ENCODE results near the gene METTL26.

METTL26 gene

DNA sequence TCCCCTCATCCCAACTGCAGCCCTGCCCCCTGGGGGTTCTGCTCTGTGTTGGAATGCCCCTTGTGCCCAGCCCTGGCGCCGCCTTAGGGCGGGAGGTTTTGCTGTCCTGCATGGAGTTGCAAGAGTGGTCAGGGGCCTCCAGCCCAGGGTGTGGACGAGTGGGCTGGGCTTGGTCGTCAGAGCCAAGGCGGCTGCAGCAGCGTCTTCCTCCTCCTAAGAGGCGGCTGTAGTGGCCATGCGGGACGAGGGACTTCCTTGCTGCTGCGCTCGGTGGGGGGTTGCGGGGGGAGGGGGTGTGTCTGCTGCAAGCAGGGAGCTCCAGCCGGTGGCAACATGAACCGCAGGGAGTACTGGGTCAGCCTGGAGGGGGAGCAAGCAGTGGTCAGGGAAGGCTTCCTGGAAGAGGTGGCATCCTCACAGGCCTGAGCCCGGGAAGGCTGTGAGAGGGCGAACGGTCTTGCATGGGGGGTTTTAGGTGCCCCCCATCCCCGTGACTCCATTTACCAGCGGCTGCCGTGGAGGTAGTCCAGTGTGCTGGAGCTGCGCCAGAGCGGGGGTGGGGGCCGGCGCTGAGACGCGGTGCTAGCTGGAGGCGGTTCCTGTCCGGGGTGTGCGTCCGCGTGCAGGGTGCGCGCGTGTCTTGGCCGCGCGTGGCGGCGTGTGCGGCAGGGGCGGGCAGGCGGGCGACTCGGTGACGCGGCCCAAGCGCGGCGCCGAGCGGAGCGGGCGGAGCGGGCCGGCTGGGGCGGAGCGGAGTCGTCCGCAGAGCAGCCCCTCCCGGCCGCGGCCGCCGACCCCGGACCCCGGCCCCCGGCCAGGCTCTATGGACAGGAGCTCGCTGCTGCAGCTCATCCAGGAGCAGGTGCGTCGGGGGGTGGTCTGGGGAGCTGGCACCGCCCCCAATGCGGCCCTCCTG lies 39.1 kb upstream of the METTL26 start, which contains the start of gene RHBDL1:
RHBDL1 (plus strand) TSS at position 704 of the 916 bp plus-strand sequence; CDS start at position 824, 120 bp downstream.
- no peak for DNase-seq

- no peak for DNase-seq
Measured at GRCh38 chr16:674214-674881, 38.2 kb upstream of the METTL26 start.

GRCh38 chr16:673399-673991 lies 37.4 kb upstream of the METTL26 start:
- no peak for DNase-seq

DNA sequence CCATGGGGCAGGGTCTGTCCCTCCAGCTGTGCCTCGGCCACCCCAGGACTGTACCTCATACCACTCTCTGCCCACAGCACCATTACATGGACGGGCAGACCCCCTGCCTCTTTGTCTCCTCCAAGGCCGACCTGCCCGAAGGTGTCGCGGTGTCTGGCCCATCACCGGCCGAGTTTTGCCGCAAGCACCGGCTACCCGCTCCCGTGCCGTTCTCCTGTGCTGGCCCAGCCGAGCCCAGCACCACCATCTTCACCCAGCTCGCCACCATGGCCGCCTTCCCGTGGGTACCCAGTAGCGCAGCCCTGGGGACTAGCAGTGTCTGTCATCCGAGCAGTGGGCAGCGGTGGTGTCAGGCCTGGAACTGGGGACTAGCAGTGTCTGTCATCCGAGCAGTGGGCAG lies 36.7 kb upstream of the METTL26 start:
- DNase-seq = no peak

GRCh38 chr16:672371-672770 lies 36.3 kb upstream of the METTL26 start:
- DNase-seq = no peak

DNA sequence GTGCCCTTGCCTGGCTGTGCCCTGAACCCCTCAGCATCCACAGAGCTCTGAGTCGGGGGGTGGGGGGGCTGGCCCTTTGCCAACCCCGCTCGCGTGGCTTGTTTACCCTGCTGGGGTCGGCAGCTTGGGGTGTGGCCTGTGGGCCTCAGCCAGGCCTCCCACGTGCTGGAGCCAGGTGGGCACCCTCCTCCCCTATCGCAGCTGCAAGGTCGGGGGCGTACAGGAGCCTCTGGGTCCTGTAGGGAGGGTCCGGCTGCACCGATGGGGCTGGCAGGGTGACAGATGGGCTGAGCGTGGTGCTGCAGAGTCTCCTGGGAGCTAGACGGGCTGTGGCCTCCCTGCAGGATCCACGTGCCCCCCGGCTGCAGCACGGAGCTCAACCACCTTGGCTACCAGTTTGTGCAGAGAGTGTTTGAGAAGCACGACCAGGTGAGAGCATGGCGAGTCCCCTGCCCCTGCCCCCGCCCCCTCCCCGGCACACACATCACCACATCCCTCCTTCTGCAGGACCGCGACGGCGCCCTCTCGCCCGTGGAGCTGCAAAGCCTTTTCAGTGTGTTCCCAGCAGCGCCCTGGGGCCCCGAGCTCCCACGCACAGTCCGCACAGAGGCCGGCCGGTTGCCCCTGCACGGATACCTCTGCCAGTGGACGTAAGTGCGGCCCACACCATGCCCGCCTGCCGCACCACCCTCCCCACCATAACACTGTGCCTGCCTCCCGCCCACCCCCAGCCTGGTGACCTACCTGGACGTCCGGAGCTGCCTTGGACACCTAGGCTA lies 35.4 kb upstream of the METTL26 start:
- no peak for DNase-seq

DNA sequence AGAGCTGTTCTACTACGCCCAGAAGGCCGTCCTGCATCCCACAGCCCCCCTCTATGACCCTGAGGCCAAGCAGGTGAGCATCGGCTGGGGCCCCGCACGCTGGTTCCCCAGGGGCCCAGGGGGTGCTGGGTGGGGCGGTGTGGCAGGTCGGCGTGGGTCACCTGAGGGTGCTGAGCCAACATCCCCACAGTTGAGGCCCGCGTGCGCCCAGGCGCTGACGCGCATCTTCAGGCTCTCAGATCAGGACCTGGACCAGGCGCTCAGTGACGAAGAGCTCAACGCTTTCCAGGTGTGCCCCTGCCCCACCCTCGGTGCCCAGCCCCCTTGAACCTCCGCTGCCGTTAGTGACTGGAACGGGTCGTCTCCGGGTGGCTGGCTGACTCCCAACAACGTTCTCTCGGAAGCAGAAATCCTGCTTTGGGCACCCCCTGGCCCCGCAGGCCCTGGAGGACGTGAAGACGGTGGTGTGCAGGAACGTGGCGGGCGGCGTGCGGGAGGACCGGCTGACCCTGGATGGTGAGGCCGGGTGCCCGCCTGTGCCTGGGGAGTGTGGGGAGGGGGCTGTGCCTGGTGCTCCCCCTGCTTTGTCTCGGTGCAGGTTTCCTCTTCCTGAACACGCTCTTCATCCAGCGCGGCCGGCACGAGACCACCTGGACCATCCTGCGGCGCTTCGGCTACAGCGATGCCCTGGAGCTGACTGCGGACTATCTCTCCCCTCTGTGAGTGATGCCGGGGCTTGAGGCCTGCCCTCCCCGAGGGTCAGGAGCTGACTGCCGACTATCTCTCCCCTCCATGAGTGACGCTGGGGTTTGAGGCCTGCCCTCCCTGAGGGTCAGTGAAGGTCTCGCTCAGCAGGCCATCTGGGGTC lies 34.6 kb upstream of the METTL26 start:
- DNase-seq = no peak

DNA sequence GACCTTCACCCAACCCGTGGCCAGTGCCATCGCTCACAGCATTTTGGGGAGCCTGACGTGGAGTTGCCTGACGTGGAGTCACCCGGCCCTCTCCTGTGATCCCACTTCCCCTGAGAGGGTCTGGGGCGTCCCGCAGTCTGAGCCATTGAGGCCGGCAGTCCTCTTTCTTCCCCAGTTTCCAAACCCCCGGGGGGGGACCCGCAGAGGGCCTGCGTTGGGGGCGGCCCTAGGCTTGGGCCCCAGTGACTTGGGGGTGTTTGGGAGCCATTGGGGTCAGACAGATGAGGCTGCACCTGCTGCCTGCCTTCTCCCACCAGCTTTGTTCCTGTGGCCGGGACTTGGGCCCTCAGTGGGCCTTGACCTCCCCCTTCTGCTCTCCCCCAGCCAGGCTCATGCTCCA lies 33.6 kb upstream of the METTL26 start:
- DNase-seq = no peak

DNA sequence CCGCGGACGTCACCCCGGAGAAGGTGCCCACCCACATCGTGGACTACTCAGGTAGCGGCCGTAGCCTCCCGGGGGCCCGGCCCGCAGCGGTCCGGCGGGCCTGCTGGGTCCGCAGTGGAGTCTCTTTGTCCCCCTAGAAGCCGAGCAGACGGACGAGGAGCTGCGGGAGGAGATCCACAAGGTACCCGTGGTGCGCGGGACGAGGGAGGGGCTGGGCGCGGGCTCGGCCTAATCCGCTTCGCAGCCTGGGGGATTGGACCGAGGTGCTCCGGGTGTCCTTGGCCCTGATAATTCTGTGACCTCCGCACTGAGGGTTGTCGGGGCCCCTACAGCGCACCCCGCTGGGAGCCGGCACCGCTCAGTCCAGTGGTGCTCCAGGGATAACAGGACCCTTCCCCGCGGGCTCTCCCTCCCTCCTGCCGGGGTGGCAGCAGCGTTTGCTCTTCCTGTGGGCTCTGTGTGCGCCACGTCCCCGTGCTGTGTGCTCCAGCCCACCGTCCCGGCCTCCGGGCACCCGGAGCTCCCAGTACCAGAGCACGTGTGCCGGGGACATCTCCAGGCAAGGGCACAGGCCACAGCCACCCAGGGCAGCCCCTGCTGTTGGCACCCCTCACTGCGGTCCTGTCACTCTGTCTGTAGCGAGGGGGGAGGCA lies 32.5 kb upstream of the METTL26 start:
- DNase-seq = no peak

DNA sequence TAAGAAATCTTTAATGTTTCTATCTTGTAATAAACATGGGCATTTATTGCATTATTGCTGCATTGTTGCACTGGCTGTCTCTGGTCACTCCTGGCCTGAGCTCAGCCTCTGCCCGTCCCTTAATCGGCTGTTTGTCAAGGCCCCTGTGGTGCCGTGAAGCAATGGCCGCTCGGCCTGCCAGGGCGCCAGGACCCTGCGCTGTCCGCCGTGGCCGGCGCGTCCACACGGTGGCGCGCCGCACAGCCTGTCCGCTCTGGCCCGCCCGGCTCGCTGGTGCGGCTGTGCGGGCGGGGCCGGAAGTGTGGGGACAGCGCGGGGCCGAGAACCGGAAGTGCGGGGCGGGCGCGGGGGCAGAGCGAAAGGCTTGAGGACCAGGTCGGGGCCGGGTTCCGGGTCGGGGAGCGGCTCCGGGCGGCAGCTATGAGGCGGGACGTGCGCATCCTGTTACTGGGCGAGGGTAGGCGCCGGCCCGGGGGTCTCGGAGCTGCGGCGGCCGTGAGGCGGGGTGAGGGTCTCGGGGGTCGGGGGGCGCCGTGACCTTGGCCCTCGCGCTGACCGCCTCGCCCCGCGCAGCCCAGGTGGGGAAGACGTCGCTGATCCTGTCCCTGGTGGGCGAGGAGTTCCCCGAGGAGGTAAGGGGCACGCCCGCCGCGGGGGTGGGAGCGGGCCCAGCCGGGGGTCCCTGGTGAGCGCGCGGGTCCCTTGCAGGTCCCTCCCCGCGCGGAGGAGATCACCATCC lies 31.8 kb upstream of the METTL26 start, which contains the start of gene RHOT2:
RHOT2 (plus strand) TSS at position 353 of the 739 bp plus-strand sequence; CDS start at position 421, 68 bp downstream.
- peak; percentile 41 for DNase-seq

GRCh38 chr16:667113-667779 lies 31.1 kb upstream of the METTL26 start:
- no peak for DNase-seq

- no peak for DNase-seq
Measured at GRCh38 chr16:666572-666971, 30.5 kb upstream of the METTL26 start.

- no peak for DNase-seq
Measured at GRCh38 chr16:662597-662996, 26.5 kb upstream of the METTL26 start.

GRCh38 chr16:662095-662494 lies 26.0 kb upstream of the METTL26 start:
- DNase-seq = no peak

- DNase-seq = no peak
Measured at GRCh38 chr16:661184-661821, 25.2 kb upstream of the METTL26 start.

DNA sequence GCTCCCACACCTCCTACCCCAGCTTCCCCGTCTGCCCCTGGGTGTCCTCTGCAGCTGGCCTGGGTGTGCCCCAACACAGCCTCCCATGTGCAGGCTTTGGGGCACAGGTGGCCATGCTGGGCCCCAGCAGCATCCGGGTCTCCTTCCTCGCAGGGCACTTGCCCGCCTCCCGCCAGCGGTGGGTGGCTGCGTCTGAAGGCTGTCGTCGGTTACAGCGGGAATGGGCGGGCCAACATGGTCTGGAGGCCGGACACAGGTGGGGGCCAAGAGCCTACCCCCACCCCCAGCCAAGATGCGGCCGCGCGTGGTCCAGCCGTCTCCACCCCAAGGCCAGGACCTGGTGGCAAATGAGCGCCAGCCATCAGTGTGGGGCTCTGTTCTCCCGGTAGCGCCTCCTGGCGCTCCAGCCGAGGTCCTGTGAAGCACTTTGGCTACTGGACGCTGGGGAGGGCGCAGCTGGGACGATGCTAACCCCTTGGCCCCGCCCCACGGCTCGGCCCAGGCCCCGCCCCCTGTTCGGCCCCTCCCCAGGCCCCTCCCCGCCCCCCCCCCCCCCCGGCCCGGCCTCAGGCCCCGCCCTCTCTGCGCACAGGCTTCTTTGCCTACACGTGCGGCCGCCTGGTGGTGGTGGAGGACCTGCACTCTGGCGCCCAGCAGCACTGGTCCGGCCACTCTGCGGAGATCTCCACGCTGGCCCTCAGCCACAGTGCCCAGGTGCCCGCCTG lies 24.5 kb upstream of the METTL26 start:
- no peak for DNase-seq

DNA sequence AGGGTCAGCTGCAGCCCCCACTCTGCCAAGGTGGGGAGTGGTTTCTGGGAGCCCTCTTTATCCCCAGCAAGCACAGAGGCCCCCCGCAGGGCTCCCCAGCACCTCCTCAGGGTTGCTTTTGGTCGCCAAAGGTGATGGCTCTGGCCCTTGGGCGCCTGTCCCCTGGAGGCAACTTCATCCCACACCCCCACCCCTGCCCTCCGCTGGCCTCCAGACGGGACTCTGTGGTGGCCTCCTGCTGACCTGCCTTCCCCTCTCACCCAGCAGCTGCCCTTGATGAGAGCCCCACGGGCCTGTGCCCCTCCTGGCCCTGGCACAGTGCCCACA lies 24.0 kb upstream of the METTL26 start:
- no peak for DNase-seq

DNA sequence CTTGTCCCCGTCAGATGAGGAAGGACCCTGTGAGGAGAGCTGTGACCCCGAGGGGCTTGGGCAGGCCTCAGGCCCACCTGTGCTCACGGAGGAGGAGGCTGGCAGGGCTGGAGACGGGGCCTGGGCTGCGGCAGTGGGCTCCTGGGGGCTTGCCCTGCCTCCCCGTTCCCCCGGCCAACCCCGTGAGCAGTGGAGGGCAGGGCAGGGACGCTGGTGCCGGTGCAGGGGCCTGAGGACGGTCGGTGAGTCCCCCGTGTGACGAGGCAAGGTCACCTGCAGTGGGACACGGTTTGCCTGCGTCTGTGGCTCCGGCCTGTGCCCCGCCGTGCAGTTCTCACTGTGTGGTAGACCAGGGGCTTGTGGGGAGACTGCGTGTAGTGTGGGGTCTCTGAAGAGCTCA lies 23.5 kb upstream of the METTL26 start:
- DNase-seq = no peak

All from NCI-H1694 treated with DMSO at 0.1 percent for 48 hours (cell line).